HG02884 (cell line): ENCODE results near the gene KCND1.

Experiments used
- ATAC-seq: cut with Tn5 transposase; IDR thresholded peaks from one replicate; pipeline ENCODE4 v1.9.1; 2021; ENCODE audit warnings: mild to moderate bottlenecking, moderate library complexity; ENCODE audit not compliant: unreplicated experiment

The KCND1 gene

DNA sequence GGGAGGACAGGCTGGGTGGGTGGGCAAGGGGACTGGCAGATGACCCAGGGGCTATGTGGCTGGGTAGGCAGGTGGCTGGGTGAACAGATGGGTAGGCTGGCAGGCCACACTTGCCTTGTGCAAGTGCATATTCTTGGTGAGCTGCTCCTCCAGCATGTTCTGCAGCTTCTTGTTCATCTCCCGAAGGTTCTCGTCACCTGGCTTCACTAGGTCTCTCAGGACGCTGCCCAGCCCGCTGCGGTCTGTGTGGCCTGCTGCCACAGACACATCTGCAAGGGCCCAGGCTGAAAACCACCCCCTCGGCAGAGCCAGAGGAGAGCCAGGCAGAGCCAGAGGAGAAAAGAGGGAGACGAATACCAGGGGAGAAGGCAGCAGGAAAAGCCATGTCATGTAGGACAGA, 3.4 kb upstream of the KCND1 start:
- no peak for ATAC-seq

DNA sequence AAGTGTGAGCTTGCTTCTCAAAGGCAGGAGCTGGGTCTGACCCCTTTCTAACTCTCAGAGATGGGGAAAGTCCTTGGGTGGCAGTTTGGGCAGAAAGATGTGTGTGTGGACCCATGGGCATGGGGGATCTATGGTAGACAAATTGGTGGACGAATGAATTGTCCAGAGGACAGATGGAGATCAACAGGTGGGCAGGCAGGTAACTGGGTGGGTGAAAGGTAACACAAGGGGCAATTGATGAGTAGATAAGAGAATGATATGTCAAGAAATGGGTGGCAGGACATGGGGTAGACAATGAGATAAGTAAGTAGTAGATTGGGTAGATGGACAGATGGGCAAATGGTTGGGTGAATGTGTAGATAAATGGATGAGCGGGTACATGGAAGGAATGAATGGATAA, 2.9 kb upstream of the KCND1 start:
- no peak for ATAC-seq

DNA sequence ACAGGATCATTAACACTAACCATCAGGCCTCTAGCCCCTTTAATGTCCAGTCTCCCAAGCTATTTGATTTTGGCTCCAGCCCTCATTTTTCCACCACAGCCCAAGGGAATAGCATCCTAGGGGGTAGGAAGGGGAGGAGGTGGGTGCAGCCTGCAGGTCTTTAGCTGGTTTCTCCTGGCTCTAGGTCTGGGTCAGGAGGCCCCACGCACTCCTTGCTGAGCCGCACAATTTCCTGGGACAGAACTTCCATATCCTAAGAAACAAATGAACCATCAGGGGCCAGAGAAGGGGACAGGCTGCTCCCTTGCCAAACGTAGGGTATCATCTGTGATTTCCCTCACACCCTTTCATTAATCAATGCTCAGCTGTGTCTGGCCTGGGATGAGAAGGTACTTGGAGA, 2.4 kb upstream of the KCND1 start:
- no peak for ATAC-seq

DNA sequence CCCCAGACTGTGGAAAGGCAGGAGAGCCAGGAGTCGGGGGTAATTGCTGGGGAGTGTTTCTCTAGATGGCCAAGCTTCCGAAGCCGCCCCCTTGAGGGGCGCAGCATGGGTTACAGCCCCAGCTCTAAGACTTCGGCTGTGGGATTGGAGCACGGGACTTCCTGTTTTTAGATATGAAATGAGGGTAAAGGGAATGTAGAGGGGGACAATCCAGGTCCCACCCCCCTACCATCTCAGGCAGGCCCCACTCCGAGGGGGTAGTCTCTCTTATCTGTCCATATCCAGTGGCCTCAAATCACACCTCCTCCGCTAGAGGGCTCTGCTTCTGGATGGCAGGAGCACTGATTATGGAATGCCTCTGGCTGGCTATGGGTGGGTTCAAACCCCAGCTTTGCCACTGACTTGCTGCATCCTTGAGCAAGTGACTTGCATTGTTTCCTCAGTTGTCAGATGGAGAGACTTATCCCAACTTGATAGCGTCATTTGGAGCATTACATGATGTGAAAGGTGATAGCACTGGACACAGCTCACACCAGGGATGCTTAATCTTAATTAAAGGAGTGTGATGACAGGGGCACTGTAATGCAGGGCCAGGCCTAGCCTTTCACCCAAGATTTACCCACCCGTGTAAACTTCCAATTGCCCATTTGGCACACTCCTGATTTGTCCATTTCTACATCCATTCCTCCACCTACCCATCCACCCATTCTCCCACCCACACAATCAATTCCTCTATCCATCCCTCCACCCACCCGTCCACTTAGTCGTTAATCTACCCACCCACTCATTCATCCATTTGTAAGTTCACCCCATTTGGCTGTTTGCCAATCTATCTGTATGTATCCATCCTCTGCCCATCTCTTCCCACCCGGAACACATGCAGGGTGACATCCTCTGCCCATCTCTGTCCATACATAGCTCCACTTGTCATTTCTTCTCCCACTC, 848 bp upstream of the KCND1 start:
- no peak for ATAC-seq

DNA sequence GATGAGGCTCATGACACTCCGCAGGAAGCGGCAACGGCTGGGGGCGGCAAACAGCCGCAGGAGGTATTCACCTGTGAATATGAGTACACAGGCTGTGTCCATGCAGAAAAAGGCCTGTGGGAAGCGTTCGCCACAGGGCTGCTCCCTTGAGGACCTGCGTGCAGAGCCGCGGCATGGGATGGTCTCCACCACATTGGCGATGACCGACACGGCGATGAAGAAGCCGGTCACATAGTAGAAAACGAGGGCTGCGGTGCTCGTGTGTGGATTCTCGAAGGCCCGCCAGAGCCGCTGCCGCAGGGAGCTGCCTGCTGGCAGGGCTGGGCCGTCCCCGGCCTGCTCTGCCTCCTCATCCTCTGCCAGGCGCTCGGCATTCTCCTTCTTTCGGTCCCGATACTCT, 2.2 kb downstream of the KCND1 start:
- ATAC-seq = no peak

DNA sequence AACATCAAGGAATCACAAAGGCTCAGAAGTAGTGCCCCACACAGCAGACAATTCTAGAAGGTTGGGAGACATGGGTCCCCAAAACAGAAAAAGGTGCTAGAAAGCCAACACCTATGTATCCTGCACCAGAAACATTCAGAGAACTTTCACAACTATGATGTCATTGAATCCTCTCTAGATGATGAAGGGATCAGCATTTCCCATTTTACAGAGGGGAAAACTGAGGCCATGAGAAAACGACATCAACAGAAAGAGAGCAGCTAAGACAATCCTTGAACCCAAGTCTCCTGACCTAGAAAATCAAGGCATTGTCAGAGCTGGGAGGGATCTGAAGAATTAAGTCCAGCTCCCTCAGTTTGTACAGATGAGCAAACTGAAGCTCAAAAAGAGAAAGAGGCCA, 3.3 kb downstream of the KCND1 start:
- ATAC-seq = no peak

DNA sequence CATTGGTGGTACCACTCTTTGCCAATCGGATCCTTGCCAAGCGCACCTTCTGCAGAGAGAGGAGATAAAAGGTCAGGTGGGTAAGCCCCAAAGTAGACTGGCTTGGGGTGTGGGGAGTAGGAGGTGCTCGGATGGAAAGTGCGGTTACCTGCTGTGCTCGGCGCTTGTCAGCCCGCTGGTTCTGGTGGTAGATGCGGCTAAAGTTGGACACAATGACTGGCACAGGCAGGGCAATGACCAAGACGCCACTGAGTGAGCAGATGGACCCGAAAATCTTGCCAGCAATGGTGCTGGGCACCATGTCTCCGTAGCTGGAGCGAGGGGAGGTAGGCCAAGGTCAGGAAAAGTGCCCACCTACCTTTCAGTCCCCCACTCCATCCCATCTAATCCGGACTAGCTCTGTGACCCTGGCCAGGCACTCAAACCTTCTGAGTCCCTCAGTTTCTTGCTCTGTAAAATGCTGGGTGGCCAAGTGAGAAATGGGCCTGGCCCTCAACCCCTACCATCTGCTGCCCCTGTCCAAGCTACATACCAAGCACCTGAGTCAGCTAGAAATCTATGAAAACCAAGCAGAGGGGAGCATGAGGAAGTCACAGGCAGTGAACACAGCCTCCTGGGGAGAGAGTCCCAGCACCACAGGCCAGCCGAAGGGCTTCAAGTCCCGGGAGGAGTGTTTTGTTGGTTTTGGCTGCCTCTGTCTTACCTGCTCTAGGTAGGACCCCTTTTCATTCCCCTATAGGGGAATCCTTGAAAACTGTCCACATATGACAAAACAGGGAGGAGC, 4.7 kb downstream of the KCND1 start:
- no peak for ATAC-seq

DNA sequence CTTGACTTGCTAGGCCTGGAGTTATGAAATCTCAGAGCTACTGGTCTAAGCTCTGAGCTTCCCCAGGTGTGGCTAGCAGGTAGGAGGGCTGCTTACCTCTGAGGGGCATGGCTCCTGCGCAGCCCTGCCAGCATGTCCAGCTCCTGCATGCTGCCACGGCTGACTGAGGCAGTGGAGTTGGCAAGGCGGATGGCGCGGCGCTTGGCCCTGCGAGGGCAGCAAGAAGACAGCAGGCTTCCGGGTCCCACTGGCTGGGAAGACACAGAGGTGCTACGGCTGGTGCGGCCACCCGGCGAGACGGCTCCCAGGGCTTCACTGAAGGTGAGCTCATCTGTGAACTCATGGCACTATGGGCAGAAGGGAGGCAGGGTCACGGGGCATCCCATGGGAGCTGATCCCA, 5.7 kb downstream of the KCND1 start:
- no peak for ATAC-seq

DNA sequence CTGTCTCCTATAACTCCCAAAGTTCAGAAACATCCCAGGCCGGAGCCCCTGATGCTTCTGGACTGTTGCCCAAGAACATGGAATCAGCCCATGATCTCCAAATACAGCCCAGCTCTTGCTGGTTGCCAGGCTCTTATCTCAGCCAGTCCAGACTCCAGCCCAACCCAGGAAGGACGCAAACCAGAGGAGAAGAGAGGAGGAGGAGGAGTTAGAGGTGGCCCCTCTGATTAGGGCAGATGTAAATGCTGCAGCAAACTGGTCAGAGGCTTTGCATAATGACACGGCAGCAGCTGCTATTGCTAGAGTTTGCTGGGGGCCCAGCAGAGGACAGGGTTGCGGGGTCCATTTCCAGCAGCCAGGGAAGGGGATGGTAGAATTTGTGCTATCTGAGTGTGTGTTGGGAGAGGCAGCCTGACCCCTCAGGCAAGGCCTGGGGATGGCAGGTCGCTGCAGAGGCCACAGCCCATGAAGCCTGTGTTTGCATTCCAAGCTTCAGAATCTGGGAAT, 10.0 kb downstream of the KCND1 start:
- no peak for ATAC-seq

DNA sequence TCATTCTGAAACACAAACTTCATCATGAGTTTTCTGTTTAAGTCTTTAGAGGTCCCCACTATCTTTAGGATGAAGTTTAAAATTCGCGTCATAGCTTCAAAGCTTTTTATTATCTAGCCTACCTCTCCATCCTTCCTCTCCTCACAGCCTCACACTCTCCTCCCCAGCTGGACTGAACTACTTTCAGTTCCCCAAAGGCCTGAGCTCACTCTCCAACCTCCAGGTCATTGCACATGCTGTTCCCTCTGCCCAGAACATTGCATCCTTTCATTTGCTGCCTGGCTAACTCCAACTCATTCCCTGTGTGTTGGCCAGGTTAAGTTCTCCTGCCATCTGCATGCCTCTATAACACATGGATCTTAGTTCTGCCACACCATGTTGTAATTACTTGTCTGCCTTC, 11.4 kb downstream of the KCND1 start:
- ATAC-seq = no peak

DNA sequence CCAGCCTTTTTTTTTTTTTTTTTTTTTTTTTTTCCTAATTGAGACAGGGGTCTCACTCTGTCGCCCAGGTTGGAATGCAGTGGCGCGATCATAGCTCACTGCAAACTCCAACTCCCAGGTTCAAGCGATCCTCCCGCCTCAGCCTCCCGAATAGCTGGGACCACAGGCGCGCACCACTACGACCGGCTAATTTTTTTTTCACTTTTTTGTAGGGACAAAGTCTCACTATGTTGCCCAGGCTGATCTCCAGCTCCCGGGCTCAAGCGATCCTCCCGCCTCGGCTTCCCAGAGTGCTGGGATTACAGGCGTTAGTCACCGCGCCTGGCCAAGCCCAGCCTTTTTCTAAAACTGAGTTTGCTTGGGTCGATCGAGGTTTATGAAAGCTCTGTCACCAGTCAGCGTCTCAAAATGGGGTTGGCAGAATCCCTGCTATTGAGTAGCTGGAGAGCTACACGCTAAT, 13.0 kb downstream of the KCND1 start:
- no peak for ATAC-seq

DNA sequence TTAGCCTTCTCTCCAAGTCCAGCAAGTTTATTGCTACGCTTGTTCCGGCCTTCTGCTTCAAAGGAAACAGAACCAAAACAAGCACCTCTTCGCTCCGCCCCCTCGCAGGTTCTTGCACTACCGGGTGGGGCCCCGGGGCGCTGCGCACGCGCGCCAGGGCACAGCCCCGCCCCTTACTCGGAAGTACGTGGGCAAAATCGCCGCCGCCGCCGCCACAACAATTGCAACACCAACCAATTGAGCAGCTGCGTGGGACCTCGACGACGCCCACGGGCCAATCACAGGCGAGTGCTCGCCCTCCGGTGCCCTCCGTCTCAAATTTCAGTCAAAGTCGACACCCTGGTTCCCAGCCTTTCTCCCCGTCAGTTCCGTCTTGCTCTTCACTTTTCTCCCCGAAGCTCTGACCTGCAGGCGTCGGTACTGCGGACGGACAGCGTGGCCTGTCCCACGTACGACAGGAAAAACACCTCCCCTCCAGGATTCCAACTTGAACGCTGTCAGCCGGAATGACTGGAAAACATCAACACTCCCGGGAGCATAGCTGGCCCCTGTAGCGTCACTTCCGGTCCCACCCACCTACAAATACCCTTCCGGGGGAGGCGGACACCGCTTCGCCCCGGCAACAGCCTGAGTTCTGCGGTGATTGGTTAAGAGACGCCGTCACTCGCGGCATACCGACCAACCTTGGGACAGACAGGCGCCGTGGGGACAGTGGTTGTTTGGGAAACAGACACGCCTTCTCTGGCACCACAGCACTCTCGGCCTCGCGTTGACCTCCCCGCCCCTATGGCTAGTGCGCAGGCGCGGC, 13.6 kb downstream of the KCND1 start:
- ATAC-seq = peak; percentile 75

DNA sequence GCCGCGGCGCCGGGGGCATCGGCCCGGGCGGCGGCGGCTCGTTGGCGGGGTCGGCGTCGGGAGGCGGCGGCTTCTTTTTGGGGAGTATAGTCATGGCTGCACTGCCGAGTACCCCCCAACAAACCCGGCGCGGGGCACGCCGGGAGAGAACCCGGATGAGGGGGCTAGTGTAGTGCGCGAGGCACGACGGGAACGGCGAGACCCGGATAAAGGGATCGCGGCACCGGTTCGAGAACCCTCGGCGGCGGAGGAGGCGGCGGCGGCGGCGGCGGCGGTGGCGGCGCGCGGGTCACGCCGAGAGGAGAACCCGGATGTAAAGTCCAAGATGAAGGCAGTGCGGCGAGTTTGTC, 14.2 kb downstream of the KCND1 start, which contains the start of gene OTUD5:
TSS of gene OTUD5 (minus strand) at position 131 of the 350 bp plus-strand sequence. CDS start at position 94, 37 bp downstream.
- ATAC-seq = peak; percentile 32

DNA sequence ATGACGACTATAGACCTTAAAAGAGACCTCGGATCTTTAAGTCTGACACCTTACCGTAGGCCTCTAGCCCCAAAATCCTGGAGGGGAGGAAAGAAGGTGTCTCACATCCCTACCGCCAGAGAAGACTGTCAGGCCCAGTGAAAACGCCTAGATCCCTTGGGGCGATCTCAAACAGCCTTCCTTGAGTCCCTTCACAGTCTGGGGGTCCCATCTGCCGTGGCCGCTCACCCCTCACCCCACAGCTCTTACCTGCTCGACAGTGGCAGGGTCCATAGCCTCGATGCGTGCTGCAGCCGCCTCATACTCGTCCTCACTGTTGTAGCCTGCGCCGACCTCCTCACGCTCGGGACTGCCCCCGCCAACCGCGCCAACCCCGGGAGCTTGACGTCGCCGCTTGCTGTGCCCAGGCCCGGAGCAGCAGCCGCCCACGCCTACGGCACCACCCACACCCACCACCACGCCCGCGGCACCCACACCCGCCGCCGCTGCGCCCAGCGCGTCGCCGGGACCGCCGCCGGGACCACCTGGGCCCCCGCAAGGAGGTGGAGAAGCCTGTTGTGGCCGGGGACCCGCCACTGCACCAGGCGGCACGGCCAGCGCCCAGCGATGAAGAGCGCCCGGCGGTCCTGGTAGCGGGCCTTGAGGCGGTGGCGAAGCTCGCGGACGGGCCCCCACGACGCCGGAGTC, 14.8 kb downstream of the KCND1 start:
- ATAC-seq = no peak

DNA sequence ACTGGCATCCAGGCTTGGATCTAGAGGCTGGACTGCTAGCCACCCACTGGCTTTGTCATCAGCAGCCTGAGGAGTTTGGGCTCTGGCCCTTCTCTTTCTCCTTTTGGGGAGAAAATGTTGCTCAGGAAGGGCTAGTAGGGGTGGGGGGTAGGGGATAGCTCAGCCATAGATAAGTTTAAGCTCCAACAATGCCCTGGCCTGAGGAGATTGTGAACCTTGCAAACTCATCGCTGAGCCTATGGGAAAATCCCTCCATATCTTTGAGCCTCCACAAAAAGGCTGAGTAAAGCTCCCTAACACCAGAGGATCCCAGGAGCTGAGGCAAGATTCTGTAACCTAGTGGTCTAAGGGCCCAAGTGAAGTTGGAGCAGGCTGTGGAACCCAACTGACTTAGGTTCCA, 23.1 kb downstream of the KCND1 start:
- ATAC-seq = no peak

DNA sequence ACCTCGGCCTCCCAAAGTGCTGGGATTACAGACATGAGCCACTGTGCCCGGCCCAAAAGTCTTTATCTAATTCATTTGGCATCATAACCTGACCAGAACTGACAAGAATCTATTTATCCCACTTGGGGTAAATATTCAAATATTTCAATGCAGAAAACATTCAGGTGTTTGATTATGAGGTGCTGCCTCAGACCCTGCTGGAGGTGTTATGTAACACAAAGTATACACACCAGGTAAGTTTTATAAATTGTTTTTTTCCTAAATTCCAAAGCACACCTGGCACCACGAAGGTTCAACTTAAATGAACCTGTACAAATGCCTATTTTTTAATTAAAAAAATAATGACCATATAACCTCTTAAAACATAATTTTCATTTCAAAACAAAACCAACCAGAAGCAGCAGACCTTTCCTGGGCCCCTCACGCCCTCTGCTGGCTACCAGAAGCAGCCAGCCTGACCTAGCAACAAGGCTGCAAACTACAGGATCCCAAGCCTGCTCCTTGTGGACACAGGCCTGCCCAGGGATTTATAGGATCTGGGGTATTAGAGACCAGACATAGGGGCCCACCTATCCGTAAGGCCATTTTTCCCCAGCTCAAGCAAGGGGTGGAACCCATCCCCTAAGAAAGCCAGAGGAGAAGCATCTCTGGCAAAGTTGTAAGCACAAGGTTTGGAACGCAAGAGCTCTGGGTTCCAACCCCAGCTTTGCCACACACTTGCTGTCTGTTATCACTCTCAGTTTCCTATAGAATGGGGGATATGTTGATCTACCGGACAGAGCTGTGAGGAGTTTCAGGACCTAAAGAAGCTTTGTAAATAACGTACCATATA, 25.9 kb downstream of the KCND1 start:
- no peak for ATAC-seq

DNA sequence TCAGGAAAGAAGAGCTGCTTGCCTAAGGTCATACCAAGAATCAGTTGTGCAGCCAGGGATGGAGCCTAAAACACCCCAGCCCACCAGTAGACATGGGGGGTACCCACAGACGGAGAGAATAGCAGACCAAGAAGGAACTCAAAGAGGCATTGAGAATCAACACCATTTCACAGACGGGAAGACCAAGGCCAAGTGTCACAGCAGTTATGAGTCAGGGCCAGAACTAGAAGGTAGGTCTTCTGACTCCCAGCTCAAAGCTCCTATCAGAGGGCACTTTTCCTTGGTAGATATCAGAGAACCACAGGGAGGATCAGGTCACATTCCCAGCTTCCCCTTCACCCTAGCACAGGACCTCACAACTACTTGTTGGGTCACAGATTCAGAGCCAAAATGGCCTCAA, 28.7 kb downstream of the KCND1 start:
- no peak for ATAC-seq

DNA sequence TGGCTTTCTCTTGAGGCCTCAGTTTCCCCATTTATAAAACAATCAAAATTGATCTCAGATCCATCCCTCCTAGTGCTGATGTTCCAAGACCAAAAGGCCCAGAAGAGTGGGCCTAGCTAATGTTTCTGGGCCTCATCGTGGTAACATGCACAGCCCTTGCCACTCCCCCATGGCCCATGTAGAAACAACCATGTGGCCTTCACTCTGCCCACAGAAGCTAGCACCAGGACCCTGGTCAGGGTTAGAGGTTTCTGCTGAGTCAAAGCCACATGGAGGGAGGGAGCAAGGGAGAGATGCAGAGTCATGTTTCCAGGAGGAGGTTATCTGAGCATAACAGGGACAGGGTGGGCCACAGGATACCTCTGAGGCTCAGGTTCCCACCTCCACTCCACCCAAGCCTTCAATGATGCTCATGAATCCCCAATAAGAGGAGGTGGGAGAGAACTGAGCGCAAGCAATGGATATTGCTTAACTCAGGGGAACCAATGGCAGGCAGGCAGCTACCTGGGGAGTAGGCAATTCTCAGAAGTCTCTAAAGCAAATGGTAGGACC, 31.2 kb downstream of the KCND1 start:
- ATAC-seq = no peak

DNA sequence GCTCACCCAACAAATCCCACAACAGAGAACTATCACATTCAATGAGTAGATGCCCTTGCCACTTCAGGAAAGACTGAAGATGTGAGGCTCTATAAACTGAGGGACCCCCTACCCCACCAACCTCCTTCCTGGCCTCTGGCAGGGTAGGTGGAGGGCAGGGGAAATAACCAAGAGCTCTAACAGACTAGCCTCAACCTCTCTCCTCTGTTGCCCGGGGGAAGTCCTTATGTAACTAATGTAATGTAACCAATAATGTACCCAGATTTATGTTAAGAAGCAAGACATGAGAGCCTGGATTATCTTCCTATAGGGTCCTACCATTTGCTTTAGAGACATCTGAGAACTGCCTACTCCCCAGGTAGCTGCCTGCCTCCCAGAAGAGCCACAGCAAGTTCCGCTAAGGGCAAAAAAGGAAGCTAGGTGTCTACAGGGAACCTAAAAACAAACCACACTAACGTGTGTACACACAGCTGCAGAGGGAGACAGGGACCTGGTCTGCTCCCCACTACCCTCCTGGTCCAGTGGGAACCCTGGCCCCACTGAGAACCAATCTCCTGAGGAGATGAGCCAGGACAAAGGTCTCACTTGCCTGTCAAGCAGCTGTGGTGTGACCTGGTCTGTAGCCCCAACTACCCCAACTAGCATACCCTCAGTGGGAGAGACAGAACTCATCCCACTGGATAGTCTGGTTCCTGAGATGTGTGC, 32.0 kb downstream of the KCND1 start:
- no peak for ATAC-seq
